Trophoblast cell (in vitro differentiated cells and primary cell): ENCODE results near the gene EIF4G3.

Experiments used
- DNase-seq, 2 donors: peaks; one replicate each; pipeline ENCODE4 v3.0.0-alpha.2; 2016
- H2AFZ ChIP-seq: 2 replicates; pipeline ENCODE4 v1.6.1; 2013; ENCODE audit warnings: low read length, moderate library complexity, mild to moderate bottlenecking; ENCODE audit not compliant: insufficient read depth, poor library complexity
- H2AK5ac ChIP-seq: 2 replicates; pipeline ENCODE4 v1.6.1; 2013; ENCODE audit warnings: mild to moderate bottlenecking, low read length
- H2BK120ac ChIP-seq: 2 replicates; pipeline ENCODE4 v1.6.1; 2013; ENCODE audit warnings: low read length, mild to moderate bottlenecking, moderate library complexity; ENCODE audit not compliant: insufficient read depth, poor library complexity
- H2BK12ac ChIP-seq: 2 replicates; pipeline ENCODE4 v1.6.1; 2013; ENCODE audit warnings: mild to moderate bottlenecking, low read length, moderate library complexity
- H2BK5ac ChIP-seq: 2 replicates; pipeline ENCODE4 v1.6.1; 2013; ENCODE audit warnings: low read length, low read depth, moderate library complexity, mild to moderate bottlenecking; ENCODE audit not compliant: poor library complexity
- H3K14ac ChIP-seq: 2 replicates; pipeline ENCODE4 v1.6.1; 2013; ENCODE audit warnings: mild to moderate bottlenecking, low read length
- H3K18ac ChIP-seq: 2 replicates; pipeline ENCODE4 v1.6.1; 2013; ENCODE audit warnings: mild to moderate bottlenecking, low read length
- H3K23ac ChIP-seq: 2 replicates; pipeline ENCODE4 v1.6.1; 2013; ENCODE audit warnings: low read length
- H3K27ac ChIP-seq: 2 replicates; pipeline ENCODE4 v1.5.1; 2013; ENCODE audit warnings: low read depth, mild to moderate bottlenecking, inconsistent platforms, low read length, moderate library complexity
- H3K27me3 ChIP-seq: 2 replicates; pipeline ENCODE4 v1.6.1; 2013; ENCODE audit warnings: inconsistent platforms, mild to moderate bottlenecking, low read length, moderate library complexity; ENCODE audit not compliant: insufficient read depth
- H3K36me3 ChIP-seq, 2 experiments: 1 replicate in 1 of 2; 2 replicates in 1 of 2; pipeline ENCODE4 v1.6.1; 2013; ENCODE audit warnings: low read length in 2 of 2, mild to moderate bottlenecking in 2 of 2, moderate library complexity in 1 of 2; ENCODE audit not compliant: insufficient read depth in 2 of 2, control insufficient read depth in 1 of 2
- H3K4ac ChIP-seq: 2 replicates; pipeline ENCODE4 v1.6.1; 2013; ENCODE audit warnings: low read depth, mild to moderate bottlenecking, low read length, moderate library complexity
- H3K4me1 ChIP-seq, 2 experiments: 1 replicate in 1 of 2; 2 replicates in 1 of 2; pipeline ENCODE4 v1.6.1; 2013; ENCODE audit warnings: low read length in 2 of 2, mild to moderate bottlenecking in 2 of 2, moderate library complexity in 1 of 2; ENCODE audit not compliant: insufficient read depth in 2 of 2, control insufficient read depth in 1 of 2
- H3K4me2 ChIP-seq: 2 replicates; pipeline ENCODE4 v1.6.1; 2013; ENCODE audit warnings: inconsistent platforms, mild to moderate bottlenecking, low read length, moderate library complexity
- H3K4me3 ChIP-seq: 2 replicates; pipeline ENCODE4 v1.5.1; 2013; ENCODE audit warnings: mild to moderate bottlenecking, low read depth, low read length, inconsistent platforms
- H3K79me1 ChIP-seq: one replicate; pipeline ENCODE4 v1.6.1; 2013; ENCODE audit warnings: low read length
- H3K79me2 ChIP-seq: 2 replicates; pipeline ENCODE4 v1.6.1; 2013; ENCODE audit warnings: low read length, mild to moderate bottlenecking; ENCODE audit not compliant: control insufficient read depth, insufficient read depth, poor library complexity
- H3K9ac ChIP-seq: 2 replicates; pipeline ENCODE4 v1.6.1; 2013; ENCODE audit warnings: mild to moderate bottlenecking, low read length
- H3K9me3 ChIP-seq: 2 replicates; pipeline ENCODE4 v1.6.1; 2013; ENCODE audit warnings: low read depth, mild to moderate bottlenecking, control low read depth, inconsistent platforms, low read length; ENCODE audit not compliant: insufficient read depth
- H4K12ac ChIP-seq: 2 replicates; pipeline ENCODE4 v1.6.1; 2013; ENCODE audit warnings: low read depth, mild to moderate bottlenecking, low read length, moderate library complexity
- H4K8ac ChIP-seq: 2 replicates; pipeline ENCODE4 v1.6.1; 2013; ENCODE audit warnings: low read depth, mild to moderate bottlenecking, low read length, moderate library complexity
- H4K91ac ChIP-seq: one replicate; pipeline ENCODE4 v1.6.1; 2013; ENCODE audit warnings: low read depth, mild to moderate bottlenecking, low read length, moderate library complexity
- WGBS: extraction: QIAGEN DNeasy Blood & Tissue Kit; methylation state at CpG from one replicate; pipeline ENCODE4 v1.1.7; 2013; ENCODE audit warnings: missing lambda C conversion rate; ENCODE audit not compliant: insufficient read length, insufficient coverage; ENCODE audit errors: extremely low coverage; 5-methylcytosine and 5-hydroxymethylcytosine counted together

The EIF4G3 gene

DNA sequence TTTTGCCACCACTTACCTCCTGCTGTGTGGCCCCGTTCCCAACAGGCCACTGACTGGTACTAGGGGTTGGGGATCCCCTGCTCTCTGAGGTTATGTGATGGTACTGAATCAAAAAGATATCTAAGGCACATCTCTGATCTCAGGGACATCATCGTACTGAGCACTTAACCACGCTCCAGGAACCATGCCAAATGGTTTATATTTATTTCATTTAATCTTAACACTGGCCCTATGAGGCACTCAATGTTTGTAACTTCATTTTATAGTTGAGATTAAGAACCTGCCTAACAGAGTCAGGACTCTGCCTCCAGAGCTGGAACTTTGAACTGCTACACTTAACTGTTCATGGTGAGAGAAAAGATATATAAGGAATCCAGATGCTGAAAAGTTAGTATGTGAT lies 291.6 kb downstream of the EIF4G3 start:
- Histone ChIP-seq H3K79me2 (no peaks in the 10 kb centered on the region), H2BK5ac (no peak overlapping the region), H3K18ac (no peak overlapping the region), H3K9me3 (no peaks in the 10 kb centered on the region), H3K4me2 (no peak overlapping the region), H3K79me1 (peaks cover 6% of the 10 kb centered on the region), H3K4me3 (no peak overlapping the region), H3K4me1 (peaks cover 0 to 2% of the 10 kb centered on the region in 2 experiments), H3K4ac (no peak overlapping the region), H3K27ac (no peak overlapping the region), H3K36me3 (peaks cover 1 to 6% of the 10 kb centered on the region in 2 experiments), H4K12ac (no peak overlapping the region), H3K9ac (no peak overlapping the region), H3K27me3 (no peaks in the 10 kb centered on the region), H2BK120ac (no peak overlapping the region), H3K23ac (no peak overlapping the region), H2AK5ac (no peak overlapping the region), H3K14ac (no peak overlapping the region), H2AFZ (no peak overlapping the region), H4K91ac (no peak overlapping the region), H2BK12ac (no peak overlapping the region), H4K8ac (no peak overlapping the region)
- no CpG with 5 or more reads among the region's 3 CpGs for WGBS
- no peak for DNase-seq

DNA sequence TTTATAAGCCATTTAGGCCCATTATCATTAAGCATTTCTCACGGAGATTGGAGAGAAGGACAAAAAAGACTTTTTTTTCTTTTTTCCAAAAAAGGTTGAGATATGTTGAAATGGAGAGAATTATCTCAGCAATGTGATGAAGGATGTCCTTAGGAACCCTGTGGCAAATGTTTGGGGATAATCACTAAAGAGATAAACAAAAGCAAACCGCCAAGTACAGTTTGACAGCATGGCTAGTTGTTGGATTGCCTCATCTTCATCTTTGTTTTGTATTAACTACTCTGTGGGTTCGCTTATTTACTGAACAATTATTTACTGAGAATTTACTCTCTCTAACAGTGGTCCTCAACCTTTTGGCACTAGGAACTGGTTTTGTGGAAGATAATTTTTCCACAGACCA lies 292.2 kb downstream of the EIF4G3 start:
- no peak overlapping the region for H3K23ac ChIP-seq

DNA sequence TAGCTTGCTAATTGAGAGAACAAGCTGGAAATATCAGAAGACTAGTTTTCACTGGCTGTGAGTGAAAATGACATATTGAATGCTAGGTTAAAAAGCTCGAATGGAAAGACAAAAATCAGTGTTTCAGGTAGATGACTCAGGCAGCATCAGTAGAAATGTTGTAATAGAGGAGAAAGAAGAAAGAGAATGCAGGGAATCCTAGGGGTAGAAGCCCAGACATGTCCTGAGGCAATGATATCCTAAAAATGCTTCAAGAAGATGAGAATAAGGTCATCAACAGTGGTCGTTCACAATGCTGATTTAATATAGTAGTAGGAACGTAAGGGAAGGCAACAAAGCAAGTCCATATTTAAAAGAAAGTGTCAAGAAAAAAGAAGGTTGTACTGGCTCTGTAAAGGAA lies 292.9 kb downstream of the EIF4G3 start:
- H2AFZ ChIP-seq: no peak overlapping the region
- H2AK5ac ChIP-seq: no peak overlapping the region
- no peak overlapping the region for H2BK5ac ChIP-seq
- no peak overlapping the region for H3K18ac ChIP-seq
- H3K4ac ChIP-seq: no peak overlapping the region
- no peak overlapping the region for H3K4me2 ChIP-seq
- no peak overlapping the region for H3K4me3 ChIP-seq
- no peak overlapping the region for H4K8ac ChIP-seq
- no peak overlapping the region for H3K23ac ChIP-seq
- no peak overlapping the region for H4K12ac ChIP-seq
- no peak overlapping the region for H4K91ac ChIP-seq
- no peak overlapping the region for H2BK12ac ChIP-seq
- peaks cover 2 to 3% of the 10 kb centered on the region in 2 experiments for H3K36me3 ChIP-seq
- peak; percentile 85 to 99 for DNase-seq
- peaks cover 6% of the 10 kb centered on the region for H3K79me1 ChIP-seq
- no peaks in the 10 kb centered on the region for H3K79me2 ChIP-seq
- no CpG with 5 or more reads among the region's 3 CpGs for WGBS
- H3K27ac ChIP-seq: peak overlapping the region; percentile 10
- H3K9me3 ChIP-seq: no peaks in the 10 kb centered on the region
- peaks cover 0 to 2% of the 10 kb centered on the region in 2 experiments for H3K4me1 ChIP-seq
- H2BK120ac ChIP-seq: no peak overlapping the region
- no peak overlapping the region for H3K14ac ChIP-seq
- H3K27me3 ChIP-seq: no peaks in the 10 kb centered on the region
- H3K9ac ChIP-seq: no peak overlapping the region

More for the DNA sequence above, 292.2 kb downstream of the EIF4G3 start:
- Histone ChIP-seq H3K27me3 (no peaks in the 10 kb centered on the region), H2AK5ac (no peak overlapping the region), H2BK5ac (no peak overlapping the region), H3K4ac (no peak overlapping the region), H3K9ac (no peak overlapping the region), H4K12ac (no peak overlapping the region), H3K4me1 (peaks cover 0 to 2% of the 10 kb centered on the region in 2 experiments), H2BK120ac (no peak overlapping the region), H3K18ac (no peak overlapping the region), H3K27ac (no peak overlapping the region), H4K8ac (no peak overlapping the region), H4K91ac (no peak overlapping the region), H3K79me2 (no peaks in the 10 kb centered on the region), H3K9me3 (no peaks in the 10 kb centered on the region), H2AFZ (no peak overlapping the region), H3K79me1 (peaks cover 6% of the 10 kb centered on the region), H2BK12ac (no peak overlapping the region), H3K4me2 (no peak overlapping the region), H3K4me3 (no peak overlapping the region), H3K36me3 (peaks cover 0 to 3% of the 10 kb centered on the region in 2 experiments), H3K14ac (no peak overlapping the region)
- WGBS: no CpG with 5 or more reads among the region's 3 CpGs
- DNase-seq: peak; percentile 38 to 86

DNA sequence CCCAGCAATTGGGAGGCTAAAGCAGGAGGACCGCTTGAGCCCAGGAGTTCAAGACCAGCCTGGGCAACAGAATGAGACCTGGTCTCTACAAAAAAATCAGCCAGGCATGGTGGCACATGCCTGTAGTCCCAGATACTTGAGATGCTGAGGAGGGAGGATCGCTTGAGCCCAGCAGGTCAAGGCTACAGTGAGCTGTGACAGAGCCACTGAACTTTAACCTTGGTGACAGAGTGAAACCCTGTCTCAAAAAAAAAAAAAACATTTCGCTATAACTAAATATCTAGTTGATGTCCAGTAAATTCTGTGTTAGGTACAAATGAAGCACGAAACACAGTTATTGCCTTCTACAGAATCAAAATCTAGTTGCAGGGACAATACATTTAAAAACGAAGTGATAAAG lies 293.9 kb downstream of the EIF4G3 start:
- H3K27me3 ChIP-seq: no peaks in the 10 kb centered on the region
- H3K4ac ChIP-seq: no peak overlapping the region
- no peak overlapping the region for H3K14ac ChIP-seq
- peak overlapping the region; percentile 55 for H4K91ac ChIP-seq
- H3K18ac ChIP-seq: no peak overlapping the region
- no peak overlapping the region for H2AK5ac ChIP-seq
- H3K4me1 ChIP-seq: peaks cover 0 to 2% of the 10 kb centered on the region in 2 experiments
- peaks cover 6% of the 10 kb centered on the region for H3K79me1 ChIP-seq
- H3K27ac ChIP-seq: no peak overlapping the region
- no peak overlapping the region for H2AFZ ChIP-seq
- no peak overlapping the region for H3K4me3 ChIP-seq
- H2BK12ac ChIP-seq: no peak overlapping the region
- H2BK5ac ChIP-seq: peak overlapping the region; percentile 52
- DNase-seq: no peak
- no peak overlapping the region for H4K12ac ChIP-seq
- H3K79me2 ChIP-seq: no peaks in the 10 kb centered on the region
- no peak overlapping the region for H2BK120ac ChIP-seq
- H4K8ac ChIP-seq: no peak overlapping the region
- no peak overlapping the region for H3K4me2 ChIP-seq
- no CpG with 5 or more reads among the region's 5 CpGs for WGBS
- no peak overlapping the region for H3K9ac ChIP-seq
- no peaks in the 10 kb centered on the region for H3K9me3 ChIP-seq
- H3K36me3 ChIP-seq: peaks cover 3 to 4% of the 10 kb centered on the region in 2 experiments
- H3K23ac ChIP-seq: no peak overlapping the region
